Activated CD4-positive, alpha-beta memory T cell treated with anti-CD3 and anti-CD28 coated beads for 36 hours (primary cell): Measurements from ENCODE around the gene GNAQ. TPM values are rescaled to one million over a fixed set of nuclear protein-coding genes. Genes with fewer than 3 reads are reported as not detected.
A peak's percentile ranks its signal among the peaks of the same experiment; 100 is the strongest.

Source experiments
- CTCF ChIA-PET: fragments of 350-600 bp; sonication (Branson Sonifier 250); formaldehyde crosslinking; loops from one replicate; lab custom pipeline; 2021; ENCODE audit warnings: antibody characterized with exemption, inconsistent platforms; lab: Charles Lee
- POLR2A ChIA-PET: fragments of 350-600 bp; sonication (Branson Sonifier 250); formaldehyde crosslinking; loops from one replicate; lab custom pipeline; 2021; ENCODE audit warnings: antibody characterized with exemption; lab: Charles Lee
- DNase-seq: peaks from one replicate; pipeline ENCODE4 v3.0.0-alpha.2; 2020
- H3K27ac Mint-ChIP-seq: one replicate; pipeline ENCODE4 v1.8.0; 2021; ENCODE audit warnings: mixed read lengths
- H3K27me3 Mint-ChIP-seq: one replicate; pipeline ENCODE4 v1.8.0; 2021; ENCODE audit warnings: mixed read lengths
- H3K36me3 Mint-ChIP-seq: one replicate; pipeline ENCODE4 v1.8.0; 2021; ENCODE audit warnings: mixed read lengths
- H3K4me1 Mint-ChIP-seq: one replicate; pipeline ENCODE4 v1.8.0; 2021; ENCODE audit warnings: low read depth, mixed read lengths
- H3K4me3 Mint-ChIP-seq: one replicate; pipeline ENCODE4 v1.8.0; 2021; ENCODE audit warnings: mild to moderate bottlenecking, mixed read lengths
- H3K9me3 Mint-ChIP-seq: one replicate; pipeline ENCODE4 v1.8.0; 2021; ENCODE audit warnings: mixed read lengths
- intact Hi-C: fragments of 100-400 bp; cut with micrococcal nuclease; formaldehyde crosslinking; loops from one replicate; pipeline ENCODE4 v1.15.1; 2023
- total RNA-seq, 2 experiments: library from RNA; stranded (reverse); gene quantifications; one replicate each; pipeline ENCODE4 v1.2.3, GENCODE V29; 2021

The GNAQ gene
- total RNA-seq, 2 experiments from 2014 or later, result 25.9 to 26.1 TPM

GRCh38 chr9:77938163-77938562 lies 93.4 kb downstream of the GNAQ start:
- intact Hi-C loops, result loop anchor here (5.0 kb wide), 1 partner anchor 74 kb away; no protein-coding TSS in a partner anchor
- no peak for DNase-seq
- Mint-ChIP-seq H3K9me3 (no peaks in the 10 kb centered on the region), H3K27me3 (no peaks in the 10 kb centered on the region), H3K27ac (no peak overlapping the region), H3K36me3 (peaks cover 1% of the 10 kb centered on the region), H3K4me1 (peaks cover 20% of the 10 kb centered on the region), H3K4me3 (no peak overlapping the region)
- ChIA-PET POLR2A (no interaction called here), CTCF (no interaction called here)

- H3K36me3 Mint-ChIP-seq, result no peaks in the 10 kb centered on the region
- POLR2A ChIA-PET, result no interaction called here
- H3K4me1 Mint-ChIP-seq, result peaks cover 19% of the 10 kb centered on the region
- no peak overlapping the region for H3K27ac Mint-ChIP-seq
- no peak for DNase-seq
- H3K4me3 Mint-ChIP-seq, result no peak overlapping the region
- no peaks in the 10 kb centered on the region for H3K27me3 Mint-ChIP-seq
- H3K9me3 Mint-ChIP-seq, result no peaks in the 10 kb centered on the region
- intact Hi-C loops, result loop anchor here (5.0 kb wide), 1 partner anchor 76 kb away; no protein-coding TSS in a partner anchor
- CTCF ChIA-PET, result no interaction called here
Measured at GRCh38 chr9:77935974-77936373, 95.6 kb downstream of the GNAQ start.

- H3K4me1 Mint-ChIP-seq, result peaks cover 19% of the 10 kb centered on the region
- H3K27me3 Mint-ChIP-seq, result no peaks in the 10 kb centered on the region
- ChIA-PET POLR2A (no interaction called here), CTCF (no interaction called here)
- intact Hi-C loops, result loop anchor here (5.0 kb wide), 1 partner anchor 77 kb away; no protein-coding TSS in a partner anchor
- no peak overlapping the region for H3K4me3 Mint-ChIP-seq
- H3K9me3 Mint-ChIP-seq, result no peaks in the 10 kb centered on the region
- no peak overlapping the region for H3K27ac Mint-ChIP-seq
- no peaks in the 10 kb centered on the region for H3K36me3 Mint-ChIP-seq
- no peak for DNase-seq
Measured at GRCh38 chr9:77935211-77935610, 96.4 kb downstream of the GNAQ start.

- Mint-ChIP-seq H3K9me3 (no peaks in the 10 kb centered on the region), H3K36me3 (peaks cover 1% of the 10 kb centered on the region), H3K27me3 (no peaks in the 10 kb centered on the region), H3K27ac (no peak overlapping the region), H3K4me1 (peaks cover 21% of the 10 kb centered on the region), H3K4me3 (no peak overlapping the region)
- intact Hi-C loops, result no loop called here
- CTCF ChIA-PET, result no interaction called here
- no peak for DNase-seq
- POLR2A ChIA-PET, result no interaction called here
Measured at GRCh38 chr9:77933976-77934375, 97.6 kb downstream of the GNAQ start.

GRCh38 chr9:77933019-77933418 lies 98.6 kb downstream of the GNAQ start:
- Mint-ChIP-seq H3K4me1 (peaks cover 16% of the 10 kb centered on the region), H3K27ac (no peak overlapping the region), H3K4me3 (no peak overlapping the region), H3K36me3 (peaks cover 2% of the 10 kb centered on the region), H3K9me3 (no peaks in the 10 kb centered on the region), H3K27me3 (no peaks in the 10 kb centered on the region)
- ChIA-PET POLR2A (no interaction called here), CTCF (no interaction called here)
- no peak for DNase-seq
- intact Hi-C loops, result no loop called here

- Mint-ChIP-seq H3K9me3 (no peaks in the 10 kb centered on the region), H3K4me3 (no peak overlapping the region), H3K27me3 (no peaks in the 10 kb centered on the region), H3K36me3 (peaks cover 2% of the 10 kb centered on the region), H3K27ac (no peak overlapping the region), H3K4me1 (peaks cover 32% of the 10 kb centered on the region)
- POLR2A ChIA-PET, result no interaction called here
- intact Hi-C loops, result no loop called here
- CTCF ChIA-PET, result no interaction called here
- DNase-seq, result no peak
Measured at GRCh38 chr9:77929942-77930341, 101.7 kb downstream of the GNAQ start.

- intact Hi-C loops, result no loop called here
- no peak overlapping the region for H3K4me3 Mint-ChIP-seq
- H3K4me1 Mint-ChIP-seq, result peaks cover 26% of the 10 kb centered on the region
- no peaks in the 10 kb centered on the region for H3K9me3 Mint-ChIP-seq
- POLR2A ChIA-PET, result no interaction called here
- no peaks in the 10 kb centered on the region for H3K27me3 Mint-ChIP-seq
- CTCF ChIA-PET, result no interaction called here
- no peak for DNase-seq
- peaks cover 4% of the 10 kb centered on the region for H3K36me3 Mint-ChIP-seq
- H3K27ac Mint-ChIP-seq, result no peak overlapping the region
Measured at GRCh38 chr9:77927265-77927664, 104.3 kb downstream of the GNAQ start.

GRCh38 chr9:77926371-77926878 lies 105.2 kb downstream of the GNAQ start:
- intact Hi-C loops, result no loop called here

GRCh38 chr9:77922591-77922990 lies 109.0 kb downstream of the GNAQ start:
- Mint-ChIP-seq H3K27me3 (no peaks in the 10 kb centered on the region), H3K4me3 (no peak overlapping the region), H3K27ac (no peak overlapping the region), H3K9me3 (no peaks in the 10 kb centered on the region), H3K4me1 (peaks cover 18% of the 10 kb centered on the region), H3K36me3 (peaks cover 20% of the 10 kb centered on the region)
- ChIA-PET CTCF (no interaction called here), POLR2A (no interaction called here)
- intact Hi-C loops, result no loop called here
- no peak for DNase-seq

More at GRCh38 chr9:77926371-77926878, 105.2 kb downstream of the GNAQ start:
- no peaks in the 10 kb centered on the region for H3K27me3 Mint-ChIP-seq
- no peak overlapping the region for H3K4me3 Mint-ChIP-seq
- ChIA-PET CTCF (no interaction called here), POLR2A (no interaction called here)
- no peaks in the 10 kb centered on the region for H3K9me3 Mint-ChIP-seq
- H3K27ac Mint-ChIP-seq, result peak overlapping the region; percentile 25
- H3K36me3 Mint-ChIP-seq, result peaks cover 11% of the 10 kb centered on the region
- H3K4me1 Mint-ChIP-seq, result peaks cover 26% of the 10 kb centered on the region
- no peak for DNase-seq

GRCh38 chr9:77917800-77918199 lies 113.8 kb downstream of the GNAQ start:
- intact Hi-C loops, result no loop called here
- Mint-ChIP-seq H3K27me3 (no peaks in the 10 kb centered on the region), H3K4me1 (peaks cover 26% of the 10 kb centered on the region), H3K36me3 (peaks cover 23% of the 10 kb centered on the region), H3K9me3 (no peaks in the 10 kb centered on the region), H3K27ac (no peak overlapping the region), H3K4me3 (no peak overlapping the region)
- ChIA-PET CTCF (interaction anchor here (0.9 to 1.2 kb wide), 2 partner anchors 67 to 118 kb away, joined by 3 to 4 read pairs; no protein-coding TSS in a partner anchor), POLR2A (no interaction called here)
- no peak for DNase-seq

GRCh38 chr9:77916820-77917219 lies 114.8 kb downstream of the GNAQ start:
- intact Hi-C loops, result no loop called here
- CTCF ChIA-PET, result no interaction called here
- Mint-ChIP-seq H3K36me3 (peaks cover 18% of the 10 kb centered on the region), H3K9me3 (no peaks in the 10 kb centered on the region), H3K27me3 (no peaks in the 10 kb centered on the region), H3K4me3 (no peak overlapping the region), H3K27ac (no peak overlapping the region), H3K4me1 (peaks cover 30% of the 10 kb centered on the region)
- no peak for DNase-seq
- POLR2A ChIA-PET, result no interaction called here

GRCh38 chr9:77916410-77916819 lies 115.2 kb downstream of the GNAQ start:
- Mint-ChIP-seq H3K4me3 (no peak overlapping the region), H3K4me1 (peaks cover 34% of the 10 kb centered on the region), H3K27ac (no peak overlapping the region), H3K9me3 (no peaks in the 10 kb centered on the region), H3K27me3 (no peaks in the 10 kb centered on the region), H3K36me3 (peaks cover 14% of the 10 kb centered on the region)
- intact Hi-C loops, result no loop called here
- ChIA-PET POLR2A (interaction anchor here (0.6 kb wide), 1 partner anchor 45 kb away, joined by 3 read pairs; no protein-coding TSS in a partner anchor), CTCF (interaction anchor here (1.1 kb wide), 2 partner anchors 114 to 119 kb away, joined by 3 to 4 read pairs; no protein-coding TSS in a partner anchor)
- DNase-seq, result peak; percentile 32

GRCh38 chr9:77915744-77916143 lies 115.9 kb downstream of the GNAQ start:
- Mint-ChIP-seq H3K27me3 (no peaks in the 10 kb centered on the region), H3K4me3 (no peak overlapping the region), H3K4me1 (peaks cover 39% of the 10 kb centered on the region), H3K36me3 (peaks cover 13% of the 10 kb centered on the region), H3K27ac (no peak overlapping the region), H3K9me3 (no peaks in the 10 kb centered on the region)
- POLR2A ChIA-PET, result no interaction called here
- intact Hi-C loops, result no loop called here
- no peak for DNase-seq
- CTCF ChIA-PET, result interaction anchor here (1.1 kb wide), 2 partner anchors 114 to 119 kb away, joined by 3 to 4 read pairs; no protein-coding TSS in a partner anchor
